Suprapubic skin (tissue), 4 donors: ENCODE data around the gene NIPAL4.

Source experiments
- CTCF ChIP-seq, 2 donors: fragments of 200-600 bp in 1 of 2; fragments of 450-650 bp in 1 of 2; sonication (generic) in 1 of 2; IDR thresholded peaks; one replicate each; pipeline ENCODE4 v1.5.1; 2016 to 2019; ENCODE audit warnings: antibody characterized with exemption in 2 of 2, mild to moderate bottlenecking in 1 of 2, moderate library complexity in 1 of 2
- POLR2A ChIP-seq, 2 donors: fragments of 450-650 bp; IDR thresholded peaks; one replicate each; pipeline ENCODE4 v1.6.1; 2017; ENCODE audit warnings: antibody characterized with exemption in 2 of 2, mild to moderate bottlenecking in 2 of 2, moderate library complexity in 2 of 2
- POLR2AphosphoS5 ChIP-seq, 3 donors: sonication (generic); formaldehyde crosslinking; IDR thresholded peaks; one replicate each; pipeline ENCODE4 v1.6.1; 2017; ENCODE audit warnings: antibody characterized with exemption in 3 of 3

- TF ChIP-seq CTCF (IDR thresholded peaks at IDR 0.05), result no peak
- TF ChIP-seq POLR2A (IDR thresholded peaks at IDR 0.05), result no peak
- TF ChIP-seq POLR2AphosphoS5 (IDR thresholded peaks at IDR 0.05), result no peak
Measured at GRCh38 chr5:157486861-157487260, 26.8 kb downstream of the NIPAL4 start.
